HepG2 (cell line): ENCODE results near the gene COG1. TPM values are rescaled to one million over a fixed set of nuclear protein-coding genes. Genes with fewer than 3 reads are reported as not detected.

Experiments
- BCL6 ChIP-seq: IDR thresholded peaks from 2 replicates; pipeline ENCODE4 v1.6.1; 2016; ENCODE audit warnings: missing genetic modification reagents, missing compliant biosample characterization
- CREBL2 ChIP-seq: sonication (generic); formaldehyde crosslinking; IDR thresholded peaks from 2 replicates; pipeline ENCODE4 v1.8.1; 2023; ENCODE audit warnings: missing genetic modification reagents, mild to moderate bottlenecking, borderline replicate concordance
- E2F5 ChIP-seq: sonication (generic); formaldehyde crosslinking; conservative IDR thresholded peaks from 2 replicates; pipeline ENCODE4 v1.4.0; 2020; ENCODE audit warnings: missing genetic modification reagents
- FOXP1 ChIP-seq, 2 experiments: fragments of 450-650 bp in 1 of 2; IDR thresholded peaks; 2 replicates each; pipeline ENCODE4 v1.6.1; 2017 to 2018; ENCODE audit warnings: antibody characterized with exemption in 1 of 2
- GLI4 ChIP-seq: sonication (generic); formaldehyde crosslinking; IDR thresholded peaks from 2 replicates; pipeline ENCODE4 v1.5.1; 2020; ENCODE audit warnings: missing genetic modification reagents, mild to moderate bottlenecking, moderate library complexity, borderline replicate concordance
- HDAC1 ChIP-seq: sonication (generic); formaldehyde crosslinking; IDR thresholded peaks from 2 replicates; pipeline ENCODE4 v1.5.1; 2020; ENCODE audit warnings: mild to moderate bottlenecking, missing genetic modification reagents
- HMGA1 ChIP-seq: sonication (generic); formaldehyde crosslinking; conservative IDR thresholded peaks from 2 replicates; pipeline ENCODE4 v1.4.0; 2020; ENCODE audit warnings: missing genetic modification reagents
- JARID2 ChIP-seq: sonication (generic); formaldehyde crosslinking; IDR thresholded peaks from 2 replicates; pipeline ENCODE4 v1.8.1; 2023; ENCODE audit warnings: missing genetic modification reagents, inconsistent platforms; ENCODE audit not compliant: insufficient replicate concordance
- MTF2 ChIP-seq: sonication (generic); formaldehyde crosslinking; IDR thresholded peaks from 2 replicates; pipeline ENCODE4 v1.5.0; 2020; ENCODE audit warnings: missing genetic modification reagents, borderline replicate concordance
- NR2F1 ChIP-seq, 2 experiments: fragments of 450-650 bp in 1 of 2; formaldehyde crosslinking in 1 of 2; IDR thresholded peaks; 2 replicates each; pipeline versions ENCODE4 v1.5.0 to v1.6.1; 2016 to 2020; ENCODE audit warnings: mild to moderate bottlenecking in 1 of 2, missing compliant biosample characterization in 1 of 2, missing genetic modification reagents in 1 of 2, moderate library complexity in 1 of 2
- PHB2 ChIP-seq: fragments of 450-650 bp; IDR thresholded peaks from 2 replicates; pipeline ENCODE4 v1.6.1; 2018; ENCODE audit not compliant: partially characterized antibody
- PHF21A ChIP-seq: sonication (generic); formaldehyde crosslinking; IDR thresholded peaks from 2 replicates; pipeline ENCODE4 v1.5.0; 2020; ENCODE audit warnings: mild to moderate bottlenecking, missing genetic modification reagents
- POLR2AphosphoS5 ChIP-seq: IDR thresholded peaks from 2 replicates; pipeline ENCODE4 v1.6.1; 2012; ENCODE audit warnings: low read depth, low read length
- SMARCC2 ChIP-seq: fragments of 450-650 bp; IDR thresholded peaks from 2 replicates; pipeline ENCODE4 v1.6.1; 2017; ENCODE audit warnings: antibody characterized with exemption, mild to moderate bottlenecking
- SOX13 ChIP-seq, 3 experiments: fragments of 450-650 bp in 1 of 3; sonication (generic) in 1 of 3; formaldehyde crosslinking in 1 of 3; IDR thresholded peaks in 2 of 3; conservative IDR thresholded peaks in 1 of 3; 2 replicates each; pipeline versions ENCODE4 v1.5.0 to v1.6.1; 2016 to 2020; ENCODE audit warnings: antibody characterized with exemption in 1 of 3, mild to moderate bottlenecking in 1 of 3, missing compliant biosample characterization in 1 of 3, missing genetic modification reagents in 1 of 3, moderate library complexity in 1 of 3
- SP2 ChIP-seq: sonication (generic); formaldehyde crosslinking; IDR thresholded peaks from 2 replicates; pipeline ENCODE4 v1.5.1; 2020; ENCODE audit warnings: mild to moderate bottlenecking, missing genetic modification reagents
- ZFX ChIP-seq: sonication (generic); formaldehyde crosslinking; IDR thresholded peaks from 2 replicates; pipeline ENCODE4 v1.4.0; 2020; ENCODE audit warnings: mild to moderate bottlenecking, low read depth, missing genetic modification reagents, moderate library complexity
- ZNF281 ChIP-seq: sonication (generic); formaldehyde crosslinking; IDR thresholded peaks from 2 replicates; pipeline ENCODE4 v1.4.0; 2020; ENCODE audit warnings: missing genetic modification reagents, borderline replicate concordance
- ZNF512B ChIP-seq: sonication (generic); formaldehyde crosslinking; IDR thresholded peaks from 2 replicates; pipeline ENCODE4 v1.5.1; 2020; ENCODE audit warnings: missing genetic modification reagents, mild to moderate bottlenecking, borderline replicate concordance
- ZNF619 ChIP-seq: sonication (generic); formaldehyde crosslinking; IDR thresholded peaks from 2 replicates; pipeline ENCODE4 v1.4.0; 2020; ENCODE audit warnings: mild to moderate bottlenecking, missing genetic modification reagents
- ZSCAN31 ChIP-seq: sonication (generic); formaldehyde crosslinking; IDR thresholded peaks from 2 replicates; pipeline ENCODE4 v1.5.0; 2020; ENCODE audit warnings: low read depth, mild to moderate bottlenecking, missing genetic modification reagents
- ZZZ3 ChIP-seq: sonication (generic); formaldehyde crosslinking; IDR thresholded peaks from 2 replicates; pipeline ENCODE4 v1.4.0; 2020; ENCODE audit warnings: missing genetic modification reagents, mild to moderate bottlenecking, borderline replicate concordance
- polyA plus RNA-seq, 8 experiments: library from polyadenylated mRNA; depleted of rRNA in 3 of 8; stranded (reverse) in 7 of 8; unstranded in 1 of 8; fragments of >200 nt; fragmentation: Illumina TruSeq in 4 of 8; extraction: Trizol in 4 of 8; gene quantifications; 2 replicates each; pipeline versions ENCODE4 v1.2.1 to v1.2.3, GENCODE V29; 2011 to 2016; ENCODE audit warnings: low read depth in 4 of 8, missing spikeins in 1 of 8, mixed read lengths in 1 of 8; ENCODE audit not compliant: insufficient read depth in 1 of 8
- total RNA-seq, 5 experiments: library from RNA; depleted of rRNA; stranded (reverse); fragments of >200 nt; fragmentation: Illumina TruSeq; extraction: Trizol; gene quantifications; 2 replicates each; pipeline ENCODE4 v1.2.3, GENCODE V29; 2016; ENCODE audit warnings: low read depth in 1 of 5

The COG1 gene
- total and polyA plus RNA-seq, 2 of the 13 experiments (the other 11 are each of a cell fraction or from before 2014, with no cell fraction given) = 36.6 to 39.7 TPM

- TF ChIP-seq HDAC1 (CRISPR knock-in tag) (peak; percentile 97; the same call in 1 of the 2 replicates), SMARCC2 (no peak), CREBL2 (CRISPR knock-in tag) (no peak), PHF21A (peak; percentile 99), ZNF512B (peak; percentile 53; the same call in 1 of the 2 replicates), MTF2 (CRISPR knock-in tag) (no peak), NR2F1 (CRISPR knock-in tag; IDR thresholded peaks at IDR 0.05) (peak; percentile 98 to 99), SOX13 (IDR thresholded peaks at IDR 0.05) (peak; percentile 71; the same call in 1 of the 2 replicates), SOX13 (CRISPR knock-in tag; conservative IDR thresholded peaks at IDR 0.05 in 1 of 2, IDR thresholded peaks at IDR 0.05 in 1 of 2) (peak in 1 of 2 experiments; percentile 92; a peak in 2 of 4 replicates), SP2 (CRISPR knock-in tag) (no peak), JARID2 (no peak), ZSCAN31 (CRISPR knock-in tag) (peak; percentile 79), ZNF281 (CRISPR knock-in tag) (peak; percentile 47; the same call in 1 of the 2 replicates), HMGA1 (CRISPR knock-in tag) (no peak), ZFX (CRISPR knock-in tag) (peak; percentile 97), POLR2AphosphoS5 (peak; percentile 26; the same call in 1 of the 2 replicates), PHB2 (no peak), ZZZ3 (CRISPR knock-in tag) (no peak), E2F5 (CRISPR knock-in tag) (no peak), ZNF619 (CRISPR knock-in tag) (peak; percentile 98), GLI4 (CRISPR knock-in tag) (peak; percentile 26; the same call in 1 of the 2 replicates), FOXP1 (IDR thresholded peaks at IDR 0.05) (no peak), FOXP1 (CRISPR knock-in tag; IDR thresholded peaks at IDR 0.05) (peak; percentile 84), BCL6 (CRISPR knock-in tag) (peak; percentile 84)
Measured at GRCh38 chr17:73201215-73202069, 8.6 kb downstream of the COG1 start (continued).
